Epidermal melanocyte (primary cell): ENCODE measurements around the gene NEK10.
"Not testable (repeated sequence)": the region's sequence is repeated elsewhere in the genome, so short reads cannot be mapped to it uniquely, and the experiment has no call there.

ENCODE experiments used
- DNase-seq: peaks from one replicate; pipeline ENCODE4 v3.0.0; 2011; ENCODE audit warnings: low spot score; ENCODE audit not compliant: insufficient read length

Gene NEK10

GRCh38 chr3:27354161-27354560 is 15.0 kb downstream of the NEK10 start:
- no peak for DNase-seq

- DNase-seq, result no peak
Measured at GRCh38 chr3:27353221-27353620, 16.0 kb downstream of the NEK10 start.

- DNase-seq, result no peak
Measured at GRCh38 chr3:27352047-27352446, 17.1 kb downstream of the NEK10 start.

GRCh38 chr3:27349832-27350231 is 19.4 kb downstream of the NEK10 start:
- no peak for DNase-seq

- no peak for DNase-seq
Measured at GRCh38 chr3:27345959-27346865, 23.0 kb downstream of the NEK10 start.

- DNase-seq, result no peak
Measured at GRCh38 chr3:27345493-27345892, 23.7 kb downstream of the NEK10 start.

GRCh38 chr3:27345045-27345444 is 24.1 kb downstream of the NEK10 start:
- no peak for DNase-seq

GRCh38 chr3:27344192-27344591 is 25.0 kb downstream of the NEK10 start:
- no peak for DNase-seq

GRCh38 chr3:27342267-27342666 is 26.9 kb downstream of the NEK10 start:
- DNase-seq, result no peak

GRCh38 chr3:27340534-27340933 is 28.6 kb downstream of the NEK10 start:
- DNase-seq, result no peak

- DNase-seq, result no peak
Measured at GRCh38 chr3:27335571-27335970, 33.6 kb downstream of the NEK10 start.

- DNase-seq, result no peak
Measured at GRCh38 chr3:27333843-27334242, 35.3 kb downstream of the NEK10 start.

GRCh38 chr3:27328982-27329762 is 40.0 kb downstream of the NEK10 start:
- not testable (repeated sequence) for DNase-seq

GRCh38 chr3:27326629-27327545 is 42.3 kb downstream of the NEK10 start:
- peak; percentile 40 for DNase-seq

- DNase-seq, result no peak
Measured at GRCh38 chr3:27326202-27326601, 43.0 kb downstream of the NEK10 start.

- no peak for DNase-seq
Measured at GRCh38 chr3:27325419-27325818, 43.8 kb downstream of the NEK10 start.

- DNase-seq, result no peak
Measured at GRCh38 chr3:27324686-27325085, 44.5 kb downstream of the NEK10 start.

GRCh38 chr3:27323087-27323570 is 46.1 kb downstream of the NEK10 start:
- no peak for DNase-seq

GRCh38 chr3:27322634-27323033 is 46.5 kb downstream of the NEK10 start:
- DNase-seq, result no peak

GRCh38 chr3:27319847-27320526 is 49.2 kb downstream of the NEK10 start:
- DNase-seq, result no peak

- no peak for DNase-seq
Measured at GRCh38 chr3:27319304-27319703, 49.9 kb downstream of the NEK10 start.
